Astrocyte of the cerebellum (primary cell): ENCODE measurements around the gene SSBP3.

Experiments used
- DNase-seq: peaks from one replicate; pipeline ENCODE4 v3.0.0-alpha.2; 2011; ENCODE audit warnings: low read depth
- H3K4me3 ChIP-seq: 2 replicates; pipeline ENCODE4 v1.5.1; 2011; ENCODE audit warnings: mild to moderate bottlenecking, low read depth, low read length, moderate library complexity
- in situ Hi-C: cut with HindIII; loops from 2 replicates; pipeline ENCODE4 v1.10.0; 2017; ENCODE audit warnings: low sequenced_read_pairs
- TF ChIP-seq, protein P1 (sequence below): IDR thresholded peaks from 2 replicates; pipeline ENCODE4 v1.5.1; 2012; ENCODE audit warnings: low read length, low read depth, moderate library complexity, mild to moderate bottlenecking; ENCODE audit errors: missing control alignments

Gene SSBP3

DNA sequence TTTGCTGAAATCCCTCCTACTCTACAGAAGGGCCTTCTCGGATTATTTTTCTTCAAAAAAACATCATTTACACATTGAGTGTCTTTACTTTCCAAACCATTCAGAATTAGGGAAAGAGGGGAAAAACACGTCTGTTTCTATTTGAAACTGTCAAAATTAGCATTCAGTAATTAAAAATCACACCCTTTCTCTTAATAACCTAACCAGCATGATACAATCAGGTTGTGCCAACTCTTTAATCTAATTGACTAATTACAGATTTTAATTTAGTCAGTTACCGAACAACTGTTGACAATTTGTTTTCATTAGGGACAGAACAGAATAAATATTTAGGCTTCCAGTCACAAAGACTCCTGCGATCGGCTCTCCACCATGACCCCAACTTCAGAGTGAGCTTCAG is 18.8 kb downstream of the SSBP3 start:
- DNase-seq, result no peak
- in situ Hi-C loops, result no loop called here
- TF ChIP-seq, protein P1, sequence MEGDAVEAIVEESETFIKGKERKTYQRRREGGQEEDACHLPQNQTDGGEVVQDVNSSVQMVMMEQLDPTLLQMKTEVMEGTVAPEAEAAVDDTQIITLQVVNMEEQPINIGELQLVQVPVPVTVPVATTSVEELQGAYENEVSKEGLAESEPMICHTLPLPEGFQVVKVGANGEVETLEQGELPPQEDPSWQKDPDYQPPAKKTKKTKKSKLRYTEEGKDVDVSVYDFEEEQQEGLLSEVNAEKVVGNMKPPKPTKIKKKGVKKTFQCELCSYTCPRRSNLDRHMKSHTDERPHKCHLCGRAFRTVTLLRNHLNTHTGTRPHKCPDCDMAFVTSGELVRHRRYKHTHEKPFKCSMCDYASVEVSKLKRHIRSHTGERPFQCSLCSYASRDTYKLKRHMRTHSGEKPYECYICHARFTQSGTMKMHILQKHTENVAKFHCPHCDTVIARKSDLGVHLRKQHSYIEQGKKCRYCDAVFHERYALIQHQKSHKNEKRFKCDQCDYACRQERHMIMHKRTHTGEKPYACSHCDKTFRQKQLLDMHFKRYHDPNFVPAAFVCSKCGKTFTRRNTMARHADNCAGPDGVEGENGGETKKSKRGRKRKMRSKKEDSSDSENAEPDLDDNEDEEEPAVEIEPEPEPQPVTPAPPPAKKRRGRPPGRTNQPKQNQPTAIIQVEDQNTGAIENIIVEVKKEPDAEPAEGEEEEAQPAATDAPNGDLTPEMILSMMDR, result no peak
- no peak overlapping the region for H3K4me3 ChIP-seq

DNA sequence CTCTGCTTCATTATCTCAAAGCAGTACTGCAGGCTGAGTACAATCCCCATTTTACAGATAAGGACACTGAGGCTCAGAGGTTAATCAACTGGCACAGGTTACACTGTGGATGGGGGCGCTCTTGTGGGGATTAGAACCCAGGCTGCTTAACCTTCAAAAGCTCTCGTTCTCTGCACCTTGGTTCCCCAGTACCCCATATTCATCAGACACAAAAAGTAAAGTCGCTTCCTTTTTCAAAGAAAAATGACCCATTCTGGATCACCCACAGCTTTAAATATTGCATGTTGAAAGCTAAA is 20.5 kb downstream of the SSBP3 start:
- no peak for DNase-seq
- TF ChIP-seq, protein P1, result no peak
- in situ Hi-C loops, result no loop called here
- no peak overlapping the region for H3K4me3 ChIP-seq

DNA sequence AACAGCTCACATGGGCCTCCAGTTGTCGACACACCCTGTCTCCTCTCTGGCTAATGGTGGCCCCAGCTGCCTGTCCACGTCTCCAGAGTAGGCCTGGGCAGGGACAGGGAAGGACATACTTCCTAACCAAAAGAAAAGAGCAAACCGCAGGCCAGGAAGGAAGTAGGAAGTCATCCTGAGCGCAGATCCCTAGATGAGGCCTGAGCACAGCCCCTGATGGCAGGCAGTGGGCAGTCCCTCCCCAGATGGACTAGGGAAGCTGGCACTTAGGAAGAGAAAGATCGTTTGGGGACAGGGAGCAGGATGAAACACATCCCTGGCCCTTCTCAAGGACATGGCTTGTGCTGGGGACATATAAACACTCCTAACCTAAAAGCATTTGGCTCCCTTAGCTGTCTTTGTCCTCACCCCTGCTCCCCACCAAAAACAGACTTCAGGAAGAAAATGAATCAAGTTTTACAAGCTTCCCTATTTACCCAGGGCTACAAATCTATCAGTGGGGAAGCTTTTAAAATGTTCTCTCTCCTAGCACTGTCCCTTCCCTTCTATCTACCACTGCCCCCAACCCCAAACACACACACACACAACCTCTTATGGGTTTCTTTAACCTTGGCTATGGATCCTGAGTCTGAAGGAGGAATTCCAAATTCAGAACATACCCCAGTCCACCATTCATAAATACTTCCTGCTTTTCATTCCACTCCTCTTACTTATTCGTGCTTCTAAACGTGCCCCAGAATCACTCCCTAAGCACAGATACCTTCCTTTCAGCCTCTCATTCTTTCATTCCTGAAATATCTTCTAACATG is 21.1 kb downstream of the SSBP3 start:
- TF ChIP-seq, protein P1, result no peak
- DNase-seq, result no peak
- no peak overlapping the region for H3K4me3 ChIP-seq
- in situ Hi-C loops, result no loop called here

DNA sequence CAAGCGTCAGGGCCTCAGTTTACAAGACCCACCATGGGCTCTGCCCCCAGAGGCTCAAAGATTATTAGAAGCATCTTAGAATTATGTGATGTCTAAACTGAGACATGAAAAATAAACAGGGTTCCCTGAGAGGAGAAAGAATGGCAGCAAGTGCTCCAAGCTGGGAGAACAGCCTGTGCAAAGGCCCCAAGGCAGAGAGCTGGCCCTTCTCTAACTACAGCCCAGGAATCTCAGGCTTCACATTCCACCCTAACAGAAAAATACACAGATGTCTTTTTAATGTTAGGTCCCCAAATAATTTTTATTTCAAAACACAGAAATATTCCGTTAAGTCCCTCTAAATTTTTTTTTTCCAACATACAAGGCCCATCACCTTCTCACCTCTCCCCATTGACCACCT is 21.7 kb downstream of the SSBP3 start:
- TF ChIP-seq, protein P1, result no peak
- no peak for DNase-seq

DNA sequence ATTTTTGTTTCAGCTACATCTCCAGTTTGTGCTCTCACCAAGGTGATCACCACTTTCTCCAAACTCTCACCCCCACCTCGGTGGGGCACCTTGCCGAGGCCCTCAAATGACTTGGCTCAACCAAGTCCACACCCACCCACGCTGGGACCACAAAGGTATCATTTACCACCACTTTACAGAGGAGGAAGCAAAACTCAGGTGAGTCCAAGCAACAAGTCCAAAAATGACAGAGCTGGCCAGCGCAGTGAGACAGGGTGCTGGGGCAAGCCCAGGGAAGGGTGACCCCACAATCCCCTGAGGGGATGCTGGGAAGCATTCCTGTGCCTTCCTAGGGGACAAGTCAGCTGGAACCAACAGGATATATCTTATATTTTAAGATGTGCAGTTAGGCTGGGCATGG is 24.7 kb downstream of the SSBP3 start:
- TF ChIP-seq, protein P1, result no peak
- in situ Hi-C loops, result no loop called here
- H3K4me3 ChIP-seq, result no peak overlapping the region
- DNase-seq, result no peak

More for the DNA sequence above, 21.7 kb downstream of the SSBP3 start:
- no peak overlapping the region for H3K4me3 ChIP-seq
- in situ Hi-C loops, result no loop called here

DNA sequence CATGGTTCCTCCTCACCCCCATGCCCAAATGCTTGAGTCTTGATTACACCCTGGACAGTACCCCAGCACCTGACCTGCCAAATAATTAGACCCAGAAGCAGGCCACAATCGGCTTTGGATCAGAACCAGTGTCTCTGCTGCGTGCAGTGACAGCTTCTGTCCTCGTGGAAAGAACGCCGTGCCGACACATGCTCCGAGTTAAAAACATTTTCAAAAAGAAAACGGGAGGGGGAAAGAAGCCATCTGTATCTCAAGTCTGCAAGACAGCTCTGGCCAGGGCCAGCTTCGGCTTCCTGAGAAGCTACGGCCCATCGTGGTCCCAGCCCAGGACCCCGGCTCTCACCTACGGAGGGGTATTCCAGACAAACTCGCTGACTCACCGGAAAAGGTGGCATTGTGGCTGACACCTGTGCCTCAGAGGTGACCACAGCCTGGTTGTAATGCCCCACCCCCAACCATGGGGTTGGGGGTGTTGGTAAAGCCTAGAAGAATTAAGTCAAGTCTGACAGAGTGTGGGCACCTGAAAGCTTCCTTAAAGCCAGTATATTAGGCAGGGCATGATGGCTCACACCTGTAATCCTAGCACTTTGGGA is 25.8 kb downstream of the SSBP3 start:
- H3K4me3 ChIP-seq, result no peak overlapping the region
- TF ChIP-seq, protein P1, result no peak
- DNase-seq, result no peak
- in situ Hi-C loops, result no loop called here
